HG02610 (cell line): ENCODE data around the gene FOXA1.

Experiments used
- ATAC-seq: cut with Tn5 transposase; IDR thresholded peaks from one replicate; pipeline ENCODE4 v1.9.1; 2021; ENCODE audit warnings: mild to moderate bottlenecking, moderate library complexity; ENCODE audit not compliant: unreplicated experiment

Gene FOXA1

DNA sequence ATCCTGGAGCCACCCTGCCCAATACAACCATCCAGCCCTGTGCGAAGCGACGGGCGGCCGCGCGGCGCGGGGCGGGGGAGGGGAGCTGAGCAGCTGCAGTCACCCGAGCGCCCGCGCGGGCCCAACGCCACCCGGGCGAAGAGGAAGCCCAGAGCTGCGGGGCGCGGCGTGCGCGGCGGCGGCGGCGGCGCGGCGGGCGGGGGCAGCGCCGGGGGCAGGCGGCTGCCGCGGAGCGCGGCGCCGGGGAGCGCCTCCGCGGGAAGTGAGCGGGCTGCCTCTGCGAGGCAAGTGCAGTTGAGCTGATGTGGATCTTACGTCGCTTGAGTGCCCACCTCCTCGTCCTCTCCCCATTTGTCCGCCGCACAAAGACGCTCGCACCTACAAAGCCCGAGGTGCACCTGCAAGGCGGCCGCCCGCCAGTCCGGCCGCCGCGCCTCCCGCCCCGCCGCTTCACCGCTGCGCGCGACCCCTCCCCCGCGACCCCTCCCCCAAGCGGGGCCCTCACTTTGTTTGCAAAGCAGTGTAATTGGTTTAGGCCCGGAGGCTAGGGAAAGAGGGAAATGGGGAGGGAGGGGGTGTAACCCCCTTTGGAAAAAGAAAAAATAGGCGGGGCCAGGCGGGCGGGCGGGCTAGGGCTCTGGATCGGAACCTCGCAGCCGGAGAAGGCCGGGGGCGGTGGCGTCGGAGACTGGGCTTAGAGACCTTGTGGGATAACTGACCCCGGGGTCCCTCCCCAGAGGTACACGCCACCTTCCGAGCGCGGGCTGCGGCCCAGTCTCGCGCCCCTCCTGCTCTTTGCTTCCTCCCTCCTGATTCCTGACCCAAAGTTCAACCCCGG, at the start of gene FOXA1, which contains the start of gene TTC6:
Gene FOXA1 (minus strand): TSS at position 279 of the 838 bp plus-strand sequence. CDS start 277 bp downstream, at position 2.
Gene TTC6 (plus strand): TSS at position 659 of the 838 bp plus-strand sequence. CDS start 26,436 bp downstream, outside the sequence.
- ATAC-seq, result no peak

- no peak for ATAC-seq
Measured at GRCh38 chr14:37643701-37644100, 48.7 kb upstream of the FOXA1 start.

DNA sequence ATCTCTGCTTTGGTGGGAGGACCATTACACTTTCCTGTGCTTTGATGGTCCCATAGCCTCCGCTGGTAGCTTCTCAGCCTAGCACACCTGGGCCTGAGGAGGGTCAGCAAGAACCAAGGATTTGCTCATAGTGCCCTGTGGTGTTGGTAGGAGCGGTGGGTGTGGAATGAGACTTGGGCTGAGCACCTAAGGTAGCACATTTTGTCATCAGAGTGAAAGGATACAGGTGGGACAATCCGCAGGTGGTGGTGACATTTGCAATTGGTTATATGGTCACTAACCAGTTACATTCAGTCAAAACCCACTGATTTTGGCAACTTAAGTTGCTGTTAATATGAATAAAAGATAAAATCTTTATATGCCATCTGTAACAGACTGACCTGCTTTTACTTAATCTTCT, 47.1 kb upstream of the FOXA1 start:
- no peak for ATAC-seq

DNA sequence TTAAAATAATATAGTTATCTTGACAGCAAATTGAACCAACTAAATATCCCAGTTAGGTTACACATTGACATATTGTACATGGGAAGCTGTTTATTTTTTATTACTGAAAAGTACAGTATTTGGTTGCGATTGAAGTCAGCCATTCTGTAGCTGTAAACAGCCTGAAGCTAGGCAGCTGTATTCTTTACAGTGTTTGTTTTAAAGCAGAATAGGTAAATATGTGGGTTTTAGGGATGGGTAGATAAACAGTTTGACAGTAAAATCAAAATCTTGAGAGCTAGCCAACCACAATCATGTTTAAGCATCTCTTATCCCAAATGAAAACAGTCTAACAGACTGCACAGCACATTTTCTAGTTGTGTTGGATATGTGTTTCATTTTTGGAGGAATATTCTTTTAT, 46.1 kb upstream of the FOXA1 start:
- ATAC-seq, result no peak

DNA sequence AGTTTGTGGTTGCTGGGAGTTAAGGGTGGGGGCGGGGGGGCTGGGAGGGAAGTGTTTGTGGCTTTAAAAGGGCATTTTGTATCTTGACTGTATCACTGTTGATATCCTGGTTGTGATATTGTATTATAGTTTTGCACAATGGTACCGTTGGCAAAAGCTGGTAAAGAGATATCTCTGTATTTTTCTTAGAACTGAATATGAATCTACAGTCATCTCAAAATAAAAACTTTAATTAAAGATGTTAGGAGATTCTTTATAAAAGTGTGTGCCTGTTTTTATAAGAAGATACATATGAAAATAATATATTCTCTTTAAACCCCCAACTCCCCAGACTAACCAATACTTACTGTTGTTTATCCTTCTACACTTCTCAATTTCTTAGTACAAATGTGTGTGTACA, 43.5 kb upstream of the FOXA1 start:
- ATAC-seq, result no peak

DNA sequence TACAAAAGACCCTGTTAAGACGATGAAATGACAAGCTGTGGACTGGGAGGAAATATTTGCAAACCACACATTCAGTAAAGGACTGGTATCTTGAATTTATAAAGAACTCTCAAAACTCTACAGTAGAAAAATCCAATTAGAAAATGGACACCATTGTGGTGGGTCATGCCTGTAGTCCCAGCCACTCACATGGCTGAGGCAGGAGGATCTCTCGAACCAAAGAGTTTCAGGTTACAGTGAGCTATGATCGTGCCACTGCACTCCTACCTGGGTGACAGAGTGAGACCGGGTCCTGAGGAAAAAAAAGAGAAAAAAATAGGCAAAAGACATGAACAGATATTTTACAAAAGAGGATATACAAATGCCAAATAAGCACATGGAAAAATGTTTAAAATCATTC, 42.3 kb upstream of the FOXA1 start:
- ATAC-seq, result no peak

DNA sequence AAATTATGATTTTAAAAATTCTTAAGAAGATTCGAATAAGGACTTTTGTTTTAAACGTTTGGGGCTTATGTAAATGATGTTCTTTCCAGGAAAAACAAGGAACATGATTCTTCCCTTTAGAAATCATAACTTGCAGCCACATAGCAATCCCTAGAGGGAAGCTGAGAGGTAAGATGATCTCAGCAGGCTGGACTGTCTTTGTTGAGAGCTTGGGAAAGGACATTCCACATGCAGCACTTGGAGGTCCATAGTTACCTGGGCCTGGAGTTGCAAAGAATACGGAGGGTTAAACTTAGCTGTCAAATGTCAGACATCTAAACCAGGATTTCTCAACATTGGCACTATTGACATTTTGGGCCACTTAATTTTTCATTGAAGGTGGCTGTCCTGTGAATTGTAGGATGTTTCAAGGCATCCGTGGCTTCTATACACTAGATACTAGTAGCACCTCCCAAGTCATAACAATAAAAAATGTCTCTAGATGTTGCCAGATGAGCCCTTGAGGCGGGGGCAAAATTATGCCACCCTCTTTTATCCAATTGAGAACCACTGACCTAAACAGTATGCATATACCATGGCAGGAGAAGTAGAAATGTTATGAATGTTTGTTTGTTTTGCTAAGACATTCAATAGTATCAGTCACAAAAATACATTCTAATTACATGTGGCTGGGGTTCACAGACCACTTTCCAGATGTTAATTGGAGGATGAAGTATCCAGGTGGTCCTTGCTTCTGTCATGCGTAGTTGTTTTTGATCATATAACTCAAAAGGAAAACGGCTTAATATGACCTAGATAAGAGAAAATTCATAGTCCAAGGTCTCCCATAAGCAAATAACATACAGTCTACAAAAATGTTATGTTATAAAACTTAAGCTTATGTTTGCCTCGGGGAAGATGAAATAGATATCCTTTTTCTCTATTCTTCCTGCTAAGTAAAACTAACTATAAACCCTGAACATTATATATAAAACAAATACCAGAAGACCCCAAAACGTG, 30.8 kb upstream of the FOXA1 start:
- no peak for ATAC-seq

GRCh38 chr14:37623971-37624370, 28.9 kb upstream of the FOXA1 start:
- ATAC-seq, result no peak

GRCh38 chr14:37623426-37623951, 28.4 kb upstream of the FOXA1 start:
- ATAC-seq, result no peak

- ATAC-seq, result no peak
Measured at GRCh38 chr14:37622231-37622923, 27.3 kb upstream of the FOXA1 start.

DNA sequence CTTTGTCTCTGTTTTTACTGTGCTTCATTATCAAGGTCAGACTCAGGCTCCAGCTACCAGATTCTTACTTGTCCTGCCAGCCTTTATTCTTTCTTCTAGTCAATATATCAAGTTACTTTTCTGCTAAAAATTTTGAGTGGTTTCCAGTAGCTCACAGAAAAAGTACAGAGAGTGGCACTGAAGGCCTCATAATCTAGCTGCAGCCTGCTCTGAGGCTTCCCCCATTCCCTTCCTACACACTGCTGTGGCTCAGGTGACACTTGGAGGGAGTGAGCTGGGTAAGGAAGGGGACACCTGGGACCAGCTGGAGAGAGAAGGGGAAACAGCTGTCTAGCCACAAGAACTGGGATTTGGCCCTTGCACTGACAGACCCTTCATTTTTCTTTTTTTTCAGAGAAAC, 25.8 kb upstream of the FOXA1 start:
- ATAC-seq, result no peak

GRCh38 chr14:37618498-37619028, 23.5 kb upstream of the FOXA1 start:
- no peak for ATAC-seq

DNA sequence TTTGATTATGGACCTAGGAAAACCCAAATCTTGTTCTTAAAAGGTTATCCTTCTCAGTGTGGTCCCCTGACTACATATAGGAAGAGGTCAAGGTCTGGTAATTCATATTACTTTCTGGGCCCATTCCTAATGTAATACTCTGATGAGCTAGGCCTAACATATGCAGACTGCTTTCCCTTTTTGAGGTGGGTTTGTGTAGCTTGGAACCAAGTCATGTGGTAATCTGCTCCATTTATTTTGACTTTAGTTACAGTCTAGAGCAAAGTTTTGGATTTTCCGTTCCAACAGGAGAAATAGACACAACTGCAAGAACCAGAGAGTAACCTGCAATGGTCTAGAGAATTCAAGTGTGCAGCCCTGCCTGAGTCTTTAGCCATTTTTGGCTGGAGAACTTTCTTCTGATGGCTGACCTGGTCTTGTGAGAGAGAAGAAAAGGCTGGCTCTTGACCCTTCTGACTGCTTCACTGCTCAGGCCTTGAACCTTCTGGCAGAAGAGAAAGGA, 22.9 kb upstream of the FOXA1 start:
- ATAC-seq, result no peak

DNA sequence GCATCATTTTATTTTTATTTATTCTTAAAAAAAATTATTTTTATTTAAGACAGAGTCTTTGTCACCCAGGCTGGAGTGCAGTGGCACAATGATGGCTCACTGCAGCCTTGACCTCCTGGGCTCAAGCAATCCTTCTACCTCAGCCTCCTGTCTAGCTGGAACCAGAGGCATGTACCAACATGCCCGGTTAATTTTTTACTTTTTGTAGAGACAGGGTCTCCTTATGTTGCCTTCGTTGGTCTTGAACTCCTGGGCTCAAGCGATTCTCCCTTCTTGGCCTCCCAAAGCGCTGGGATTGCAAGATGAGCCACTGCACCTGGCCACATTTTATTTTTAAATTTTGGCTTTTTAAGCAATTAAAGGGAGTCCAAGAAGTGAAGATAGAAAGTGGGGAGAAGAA, 21.8 kb upstream of the FOXA1 start:
- ATAC-seq, result no peak

DNA sequence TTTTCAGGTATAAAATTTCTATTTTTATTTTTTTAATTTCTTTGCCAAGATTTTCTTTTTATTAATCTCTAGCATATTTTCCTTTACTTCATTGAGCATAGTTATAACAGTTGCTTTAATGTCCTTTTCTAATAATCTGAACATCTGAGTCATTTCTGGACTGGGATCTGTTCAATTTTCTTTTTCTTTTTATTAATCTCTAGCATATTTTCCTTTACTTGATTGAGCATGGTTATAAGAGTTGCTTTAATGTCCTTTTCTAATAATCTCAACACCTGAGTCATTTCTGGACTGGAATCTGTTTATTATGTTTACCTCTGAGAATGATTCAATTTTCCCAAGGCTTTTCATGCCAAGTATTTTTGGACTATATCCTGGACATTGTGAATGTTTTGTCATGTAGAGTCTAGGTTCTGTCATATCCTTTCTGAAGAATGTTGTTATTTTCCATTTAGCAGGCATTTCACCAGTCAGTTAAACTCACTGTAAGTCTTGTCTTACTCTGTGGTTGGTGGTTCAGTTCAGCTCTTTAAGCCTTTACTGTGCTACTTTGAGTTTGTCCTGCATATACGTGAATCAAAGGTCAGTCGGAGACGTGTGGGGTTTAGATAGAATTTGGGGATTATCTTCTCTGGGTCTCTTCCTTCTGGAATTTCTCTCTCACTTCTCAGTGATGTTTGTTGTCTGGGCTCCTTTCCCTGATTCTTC, 20.7 kb upstream of the FOXA1 start:
- ATAC-seq, result no peak

DNA sequence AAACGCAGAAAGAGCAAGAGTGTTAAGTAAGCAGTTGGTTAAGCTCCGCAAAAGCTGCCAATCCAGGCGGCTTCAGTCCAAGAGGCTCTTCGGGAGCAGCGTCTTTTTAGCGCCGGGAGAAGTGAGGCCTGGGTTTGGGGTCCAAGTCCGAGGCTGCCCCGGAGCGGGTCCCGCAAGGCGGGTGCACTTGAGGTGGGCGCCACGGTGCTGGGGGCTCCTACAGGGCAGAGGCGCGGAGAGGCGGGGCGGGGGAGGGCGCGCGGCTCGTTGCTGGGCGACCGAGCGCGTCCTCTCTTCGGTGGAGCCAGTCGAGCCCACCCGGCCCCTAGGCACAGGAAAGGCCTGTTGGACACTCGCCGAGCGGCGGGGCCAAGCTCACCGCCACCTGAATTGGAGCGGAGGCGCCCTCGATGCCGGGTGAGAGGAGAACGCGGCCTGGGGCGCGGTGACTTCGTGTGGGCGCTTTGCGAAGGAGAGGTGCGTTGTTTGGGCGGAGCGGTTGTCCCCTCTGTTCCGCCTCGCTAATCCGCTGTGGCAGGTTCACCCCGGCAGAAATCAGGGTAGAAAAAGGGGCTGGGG, 16.0 kb upstream of the FOXA1 start:
- ATAC-seq, result no peak

DNA sequence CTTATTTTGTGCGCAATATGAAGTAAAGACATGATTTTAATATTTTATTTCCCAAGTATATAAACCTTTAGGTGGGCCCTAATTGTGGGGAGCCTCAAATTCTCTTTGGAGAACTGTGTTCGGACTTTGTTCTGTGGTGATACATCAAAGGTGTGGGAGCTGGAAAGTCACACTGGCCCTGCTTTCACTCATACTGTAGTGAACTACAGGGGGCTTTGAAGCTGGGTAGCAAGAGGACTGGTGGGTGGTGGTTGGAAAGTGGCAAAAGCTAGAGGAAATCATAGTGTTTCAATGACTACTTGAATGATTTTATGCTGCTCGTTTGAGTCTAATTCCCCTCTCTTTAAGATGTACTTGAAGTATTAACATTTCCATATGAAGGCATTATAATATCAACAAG, 13.6 kb upstream of the FOXA1 start:
- no peak for ATAC-seq

DNA sequence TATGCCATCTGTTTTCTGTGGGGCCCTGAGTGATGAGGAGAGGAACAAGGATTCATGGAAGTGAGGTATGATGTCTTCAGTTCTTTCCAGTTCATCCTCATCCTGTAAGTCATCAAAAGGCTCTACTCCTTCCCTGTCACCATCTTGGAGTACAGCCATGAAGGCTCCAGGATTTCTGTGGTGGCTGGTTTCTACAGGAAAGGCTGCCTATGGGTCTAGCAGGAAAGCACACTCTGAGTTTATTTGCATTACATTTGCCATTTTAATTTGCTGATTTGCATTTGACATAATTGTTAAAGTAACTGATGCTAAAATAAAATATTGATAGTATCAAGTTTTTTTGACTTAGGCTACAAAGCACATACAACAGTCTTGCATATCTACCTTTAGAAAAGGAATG, 11.6 kb upstream of the FOXA1 start:
- ATAC-seq, result no peak

DNA sequence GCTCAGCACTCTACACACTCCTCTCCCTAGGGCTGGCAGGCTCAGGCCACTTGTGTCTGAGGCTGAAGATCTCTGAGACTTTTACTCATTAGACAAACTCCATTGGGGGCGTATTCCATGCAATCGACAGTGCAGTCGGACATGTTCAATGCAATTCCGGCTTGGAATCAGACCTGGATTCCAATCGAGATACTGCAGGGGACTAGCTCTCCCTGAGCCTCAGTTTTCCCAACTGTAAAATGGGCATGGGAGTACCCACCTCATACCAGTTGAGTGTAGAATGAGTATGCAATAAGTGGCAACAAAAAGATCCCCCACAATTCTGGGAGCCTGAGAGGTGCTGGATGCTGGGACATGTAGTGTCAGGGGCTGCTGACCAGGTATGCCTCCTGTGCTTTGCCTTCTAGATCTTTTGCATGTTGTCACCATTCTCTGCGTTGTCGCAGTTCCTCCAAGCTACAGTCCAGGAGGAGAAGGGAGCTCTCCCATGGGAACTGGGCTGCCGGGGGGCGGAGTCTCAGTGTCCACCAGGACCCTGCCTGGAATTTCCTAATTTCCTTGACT, 8.7 kb upstream of the FOXA1 start:
- no peak for ATAC-seq
